Right renal pelvis (tissue), 4 donors: ENCODE data around the gene MAP3K13. TPM values are rescaled to one million over a fixed set of nuclear protein-coding genes. Genes with fewer than 3 reads are reported as not detected.
A peak's percentile ranks its signal among the peaks of the same experiment; 100 is the strongest.
"Not testable (repeated sequence)": the region's sequence is repeated elsewhere in the genome, so short reads cannot be mapped to it uniquely, and the experiment has no call there.

Experiments used
- DNase-seq, 4 donors: peaks; one replicate each; pipeline ENCODE4 v3.0.0-alpha.2; 2013; ENCODE audit warnings: low read depth in 4 of 4, low spot score in 3 of 4, missing footprints in 1 of 4
- polyA plus RNA-seq, 4 donors: library from polyadenylated mRNA; unstranded; fragments of 120-200 nt; gene quantifications; one replicate each; pipeline ENCODE4 v1.2.1, GENCODE V29; 2013; ENCODE audit not compliant: insufficient read length in 4 of 4

The MAP3K13 gene
- polyA plus RNA-seq, 4 donors, result 45.6 to 59.5 (median 54.3) TPM

DNA sequence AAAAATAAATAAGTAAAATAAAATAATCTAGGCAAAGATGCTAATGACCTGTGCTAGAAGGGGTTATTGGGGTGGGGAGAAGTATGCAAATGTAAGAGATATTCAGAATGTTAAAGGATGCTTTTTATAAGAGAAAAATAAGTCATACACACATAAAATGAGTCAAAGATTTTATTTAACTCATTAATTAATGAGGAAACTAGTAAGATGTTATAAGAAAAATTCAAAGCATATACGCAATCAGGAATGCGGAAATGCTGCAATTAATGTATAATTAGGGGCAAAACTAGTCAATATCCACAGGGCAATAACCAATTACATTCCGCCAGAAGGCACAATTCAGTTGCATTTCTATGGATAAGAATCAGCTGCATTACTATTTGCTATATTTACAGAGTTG is 30.1 kb downstream of the MAP3K13 start:
- DNase-seq, result no peak

DNA sequence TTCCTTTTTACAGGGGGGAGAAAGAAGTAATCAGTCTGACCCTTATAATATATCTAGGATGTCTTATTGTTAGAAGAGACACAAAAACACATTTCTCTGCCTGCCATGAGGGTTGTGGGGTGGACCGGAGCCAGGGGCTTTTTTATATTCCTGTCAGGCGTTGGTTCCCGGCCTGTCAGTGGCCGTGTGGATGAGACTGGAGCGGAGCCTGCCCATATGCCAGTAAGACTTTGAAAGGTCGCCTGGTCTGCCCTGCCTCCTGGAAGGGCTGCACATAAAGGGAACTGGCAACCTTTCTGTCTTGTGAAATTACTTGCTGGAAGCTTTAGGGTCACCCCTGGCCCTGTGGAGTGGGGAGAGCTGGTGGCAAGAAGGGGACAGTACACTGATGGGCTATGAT is 34.7 kb downstream of the MAP3K13 start:
- DNase-seq, result no peak

DNA sequence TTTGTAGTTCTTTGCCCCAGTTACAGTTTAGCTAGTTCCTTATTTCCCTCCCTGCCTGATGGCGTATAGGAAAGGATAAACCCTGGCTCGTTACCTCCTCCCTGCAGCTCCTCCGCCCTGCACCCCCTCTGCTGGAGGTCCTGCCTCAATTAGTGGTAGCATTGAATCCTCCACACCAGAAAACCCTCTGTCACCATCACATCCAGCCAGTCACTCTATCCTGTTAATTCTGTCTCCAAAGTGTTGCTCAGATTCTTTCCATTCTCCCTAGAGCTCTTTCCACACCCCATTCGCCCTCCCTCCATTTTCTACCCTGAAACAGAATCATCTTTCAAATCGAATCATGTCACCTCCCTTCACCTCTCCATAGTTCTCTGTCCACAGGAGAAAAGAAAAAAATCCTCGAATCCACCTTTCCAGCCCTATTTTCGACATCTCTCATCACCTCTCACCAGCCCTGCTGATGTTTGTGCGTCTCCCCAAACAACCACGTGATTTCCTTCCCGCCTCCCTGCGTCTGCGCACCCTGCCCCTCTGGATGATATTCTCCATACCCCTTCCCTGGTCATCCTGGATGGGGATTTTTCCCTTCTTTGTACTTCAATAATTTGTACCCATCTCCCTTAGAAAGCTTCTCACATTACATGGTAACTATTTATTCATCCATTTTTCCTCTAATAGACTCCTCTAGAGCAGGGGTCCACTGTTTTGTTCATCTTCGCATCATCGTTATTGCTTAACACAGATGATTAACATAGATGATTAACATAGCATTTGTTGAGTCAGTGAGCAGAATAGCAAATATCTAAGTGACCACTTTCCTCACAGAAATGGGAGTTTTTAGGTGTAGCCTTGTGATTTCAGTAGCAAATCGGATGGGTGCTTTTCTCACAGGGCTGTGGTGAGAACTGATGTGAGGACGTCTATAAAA is 37.1 kb downstream of the MAP3K13 start:
- no peak for DNase-seq

DNA sequence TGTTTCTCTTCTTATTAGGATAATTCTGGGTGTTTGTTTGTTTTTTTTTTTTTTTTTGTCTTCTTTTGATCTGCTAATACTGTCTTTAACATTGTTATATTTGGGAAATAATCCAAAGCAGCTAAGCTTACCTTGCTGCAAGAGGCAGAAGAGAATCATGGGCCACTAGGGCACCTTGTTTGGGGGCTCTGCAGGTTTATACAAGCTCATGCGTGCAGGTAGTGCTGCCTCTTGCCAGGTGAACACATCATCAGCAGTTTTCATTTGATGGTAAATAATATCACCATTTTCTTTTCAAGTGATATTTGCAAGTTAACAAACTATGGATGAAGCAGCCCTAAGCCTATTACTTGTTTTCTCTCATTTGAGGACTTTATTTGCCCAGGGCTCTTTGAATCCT is 37.9 kb downstream of the MAP3K13 start:
- DNase-seq, result peak in 1 of 4 donors; percentile 0

DNA sequence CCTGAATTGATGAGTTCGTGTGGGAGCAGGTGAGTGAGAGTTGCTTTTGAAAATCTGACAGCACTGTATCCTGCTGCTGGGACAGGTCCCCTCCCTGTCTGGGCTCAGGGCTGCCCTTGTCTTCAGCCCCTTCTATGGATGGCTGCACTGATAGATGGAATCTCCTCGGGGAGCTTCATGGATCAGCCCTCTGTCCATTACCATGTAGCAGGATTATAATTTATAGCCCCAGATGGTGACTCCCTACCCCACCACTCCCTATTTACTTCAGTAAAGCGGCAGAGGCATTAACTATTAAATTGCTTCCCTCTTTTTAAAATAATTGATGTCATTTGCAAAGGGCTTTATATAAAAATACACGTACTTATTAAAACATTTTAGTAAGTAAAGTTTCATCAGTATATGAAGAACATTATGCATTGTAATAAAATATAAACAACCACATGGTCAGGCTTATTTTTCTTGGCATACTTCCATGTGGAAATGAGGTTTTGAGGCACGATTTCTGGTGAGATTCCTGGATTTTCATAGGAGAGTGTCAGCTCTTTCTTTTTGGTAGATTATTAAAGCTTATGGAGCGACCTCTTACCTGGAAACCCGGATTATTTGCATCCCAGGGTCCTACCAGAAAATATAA is 38.5 kb downstream of the MAP3K13 start:
- DNase-seq, result peak in 1 of 4 donors; percentile 7

DNA sequence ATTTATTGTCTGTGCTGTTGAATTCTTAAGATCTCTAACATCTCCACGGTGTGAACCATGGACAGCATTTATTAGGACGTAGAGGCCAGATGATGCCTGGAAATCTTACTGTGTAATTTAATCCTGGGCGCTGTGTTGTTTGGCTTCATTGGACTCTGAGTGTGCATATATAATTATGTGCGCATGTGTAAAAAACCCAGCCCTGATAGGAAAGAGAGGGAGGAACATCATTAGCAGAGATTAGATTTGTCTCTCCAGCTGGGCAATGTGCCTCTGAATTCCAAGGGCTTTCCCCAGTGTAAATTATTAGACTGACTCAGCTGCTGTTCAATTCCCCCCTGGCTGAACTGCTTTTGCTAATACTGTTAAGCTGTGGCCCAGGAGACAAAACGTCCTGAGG is 39.6 kb downstream of the MAP3K13 start:
- peak in 3 of 4 donors; percentile 1 to 25 (median 14) for DNase-seq

DNA sequence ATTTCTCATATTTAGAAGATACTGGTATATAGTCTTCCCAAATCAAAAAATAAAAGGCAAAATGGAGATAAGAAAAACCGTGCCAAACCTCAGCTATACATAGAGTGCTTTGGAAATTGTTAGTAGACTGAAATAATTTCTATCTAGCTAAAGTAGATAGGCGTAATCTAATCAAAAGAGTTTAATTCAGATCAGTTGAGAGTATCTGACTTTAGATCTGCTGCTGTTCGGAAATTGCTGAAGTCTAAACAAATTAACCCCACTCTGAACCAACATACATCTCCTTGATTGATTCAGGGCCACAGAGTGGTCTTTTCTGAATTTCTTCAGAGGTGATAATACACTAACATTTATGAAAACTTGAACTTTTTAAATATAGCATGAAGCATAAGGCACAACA is 40.1 kb downstream of the MAP3K13 start:
- DNase-seq, result no peak

DNA sequence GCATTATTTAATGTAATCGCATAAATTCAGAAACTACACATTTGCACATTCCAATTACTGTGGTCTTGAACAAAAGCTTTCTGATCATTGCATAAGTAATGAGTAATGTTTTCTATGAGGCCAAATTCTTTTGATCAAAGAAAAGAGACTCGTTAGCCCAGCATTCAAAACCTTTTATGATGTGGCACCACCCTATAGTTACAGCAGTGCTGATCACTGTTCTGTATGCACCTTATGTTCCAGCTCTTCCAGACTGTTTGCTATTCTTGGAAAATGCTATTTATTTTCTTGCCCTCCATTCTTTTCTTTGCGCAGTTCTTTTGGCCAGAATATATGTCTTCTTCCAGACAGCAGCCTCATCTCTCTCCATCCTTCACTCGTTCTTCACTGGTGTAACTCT is 42.3 kb downstream of the MAP3K13 start:
- no peak for DNase-seq

DNA sequence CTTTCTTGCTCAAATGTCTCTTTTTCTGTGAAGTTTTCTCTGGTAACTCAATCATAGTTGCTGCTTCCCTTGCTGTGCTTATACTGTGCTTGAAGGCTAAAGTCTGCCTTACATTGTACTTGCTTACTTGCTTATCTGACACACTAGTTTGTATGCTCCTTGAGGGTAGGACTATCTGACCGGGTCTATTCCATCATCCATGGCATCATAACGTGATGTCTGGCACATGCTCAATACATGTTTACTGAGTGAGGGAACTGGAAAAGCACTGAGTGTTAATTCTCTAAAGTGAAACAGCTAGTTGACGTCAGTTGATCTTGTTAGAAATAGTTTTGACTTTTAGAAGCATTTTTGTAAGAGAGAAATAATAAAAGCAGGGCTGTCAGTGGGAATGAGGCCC is 42.7 kb downstream of the MAP3K13 start:
- no peak for DNase-seq

DNA sequence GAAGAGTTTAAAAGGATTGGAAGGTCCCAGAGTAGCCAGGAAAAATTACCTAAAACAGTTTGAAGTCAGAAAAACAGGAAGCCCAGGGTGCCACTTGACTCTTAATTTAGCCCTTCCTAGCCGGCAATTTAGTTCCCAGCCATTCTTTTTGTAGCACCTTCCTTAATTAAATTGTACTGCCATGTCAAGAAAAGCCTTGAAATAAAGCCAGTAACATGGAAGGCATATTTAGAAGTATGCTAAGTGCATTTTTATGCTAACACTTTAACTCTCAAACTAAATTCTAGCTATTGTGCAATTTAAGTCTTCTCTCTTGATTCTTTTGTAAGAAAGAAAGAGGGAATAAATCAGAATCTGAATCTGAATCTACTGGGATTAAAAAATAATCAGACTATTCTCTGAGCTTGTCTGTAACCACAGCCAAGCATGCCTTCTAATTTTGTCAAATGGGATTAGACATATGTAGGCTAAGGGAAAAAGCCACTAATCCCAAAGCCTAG is 43.2 kb downstream of the MAP3K13 start:
- no peak for DNase-seq

DNA sequence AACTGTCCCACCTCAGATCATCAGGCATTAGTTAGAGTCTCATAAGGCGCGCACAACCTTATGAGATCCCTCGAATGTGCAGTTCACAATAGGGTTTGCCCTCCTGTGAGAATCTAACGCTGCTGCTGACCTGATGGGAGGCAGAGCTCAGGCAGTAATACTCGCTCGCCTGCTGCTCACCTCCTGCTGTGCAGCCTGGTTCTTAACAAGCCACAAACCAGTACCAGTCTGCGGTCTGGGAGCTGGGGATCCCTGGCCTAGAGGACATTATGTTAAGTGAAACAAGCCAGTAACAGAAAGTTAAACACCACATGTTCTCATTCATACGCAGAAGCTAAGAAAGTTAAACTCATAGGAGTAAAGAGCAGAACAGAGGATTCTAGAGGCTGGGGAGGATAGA is 47.0 kb downstream of the MAP3K13 start:
- no peak for DNase-seq

DNA sequence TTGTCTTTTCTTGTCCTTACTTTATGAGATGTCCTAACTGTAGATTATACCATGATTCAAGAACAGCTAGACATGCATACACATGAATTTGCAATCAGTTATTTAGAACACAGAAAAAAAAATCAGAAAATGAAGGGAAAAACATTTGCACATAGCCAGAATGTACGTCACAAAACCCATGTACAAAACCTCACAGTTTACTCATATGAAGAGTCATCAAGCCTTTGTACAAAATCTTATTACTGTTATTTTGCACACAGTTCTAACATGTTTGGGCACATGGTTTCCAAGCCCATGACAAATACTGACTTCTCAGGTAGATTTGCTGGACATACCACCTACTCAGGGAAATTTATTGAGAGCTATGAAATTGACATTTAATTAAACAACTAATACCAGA is 48.2 kb downstream of the MAP3K13 start:
- DNase-seq, result no peak

DNA sequence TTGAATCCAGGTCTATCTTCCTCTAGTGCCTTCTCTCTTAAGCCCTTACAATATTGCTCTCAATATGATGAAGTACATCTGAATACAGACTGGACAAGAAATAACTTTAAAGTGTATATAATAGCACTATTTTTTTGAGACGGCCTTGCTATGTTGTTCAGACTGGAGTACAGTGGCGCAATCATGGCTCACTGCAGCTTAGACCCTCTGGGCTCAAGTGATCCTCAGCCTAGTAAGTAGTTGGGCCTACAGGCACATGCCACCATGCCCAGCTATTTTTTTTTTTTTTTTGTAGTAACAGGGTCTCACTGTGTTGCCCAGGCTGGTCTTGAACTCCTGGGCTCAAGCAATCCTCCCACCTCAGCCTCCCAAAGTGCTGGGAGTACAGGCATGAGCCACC is 53.6 kb downstream of the MAP3K13 start:
- no peak for DNase-seq

DNA sequence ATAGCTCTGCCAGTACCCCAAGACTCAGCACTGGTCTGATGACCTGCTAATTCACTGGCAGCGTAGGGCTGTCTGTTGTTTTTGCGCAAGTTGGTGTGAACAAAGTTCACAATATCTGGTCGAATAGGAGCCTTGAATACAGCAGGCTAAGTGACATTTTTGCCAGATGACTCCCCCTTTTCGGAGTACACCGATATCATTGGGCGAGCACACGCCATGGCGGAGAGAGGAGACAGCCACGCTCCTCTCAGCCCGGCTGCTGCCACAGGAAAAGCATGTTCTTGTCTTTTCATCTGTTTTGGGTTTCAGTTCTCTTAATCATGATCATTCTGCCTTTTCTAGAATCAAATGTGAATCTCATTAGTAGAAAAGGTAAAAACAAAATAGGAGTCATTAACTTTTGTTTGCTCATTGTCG is 55.6 kb downstream of the MAP3K13 start:
- DNase-seq, result not testable (repeated sequence)

DNA sequence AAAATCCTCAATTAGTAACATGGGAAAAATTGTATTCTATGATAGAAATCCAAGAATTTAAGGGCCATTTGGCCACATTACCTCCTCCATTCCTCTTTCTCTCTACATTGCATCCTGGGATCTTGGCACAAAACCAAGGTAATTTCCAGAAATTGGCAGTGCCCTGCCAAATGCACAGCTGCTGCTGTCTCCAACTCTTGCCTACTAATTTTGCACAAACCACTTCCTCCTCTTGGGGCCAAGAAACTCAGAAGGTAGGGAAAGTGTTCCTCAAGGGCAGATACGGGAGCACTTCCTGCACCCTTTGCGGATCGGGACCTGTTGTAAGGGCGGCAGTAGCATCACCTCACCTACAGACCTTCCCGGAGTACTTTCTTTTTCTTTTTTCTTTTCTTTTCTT is 57.8 kb downstream of the MAP3K13 start:
- DNase-seq, result no peak

DNA sequence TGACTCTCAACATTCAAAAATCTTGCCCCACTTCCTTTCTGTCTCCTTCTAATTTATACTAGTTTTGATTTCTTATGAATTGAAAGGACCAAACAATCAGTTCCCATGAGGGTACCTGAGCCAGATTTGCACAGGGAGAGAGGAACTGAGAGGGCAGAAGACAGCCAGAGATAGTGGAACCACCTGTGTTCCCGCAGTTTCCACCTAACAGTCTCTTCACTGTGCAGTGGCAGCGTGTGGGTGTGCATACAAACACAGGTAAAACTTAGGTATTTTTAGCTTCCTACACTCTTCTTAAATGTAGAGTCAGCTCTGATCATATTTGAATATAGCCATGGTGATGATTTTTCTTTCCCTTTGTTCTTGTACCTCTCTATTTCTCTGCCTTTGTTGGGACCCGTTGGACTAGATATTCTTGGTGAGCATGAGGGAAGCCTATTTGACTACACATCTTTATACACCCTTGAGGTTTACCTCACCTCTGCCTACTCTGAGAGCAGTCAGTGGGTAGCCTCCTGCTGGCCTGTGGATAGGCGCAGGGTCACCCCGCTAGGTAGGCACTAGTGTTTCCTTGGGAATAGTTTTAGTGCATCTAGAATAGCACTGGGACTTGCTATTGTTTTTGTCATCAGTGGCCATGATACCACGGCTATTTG is 58.8 kb downstream of the MAP3K13 start:
- DNase-seq, result no peak

DNA sequence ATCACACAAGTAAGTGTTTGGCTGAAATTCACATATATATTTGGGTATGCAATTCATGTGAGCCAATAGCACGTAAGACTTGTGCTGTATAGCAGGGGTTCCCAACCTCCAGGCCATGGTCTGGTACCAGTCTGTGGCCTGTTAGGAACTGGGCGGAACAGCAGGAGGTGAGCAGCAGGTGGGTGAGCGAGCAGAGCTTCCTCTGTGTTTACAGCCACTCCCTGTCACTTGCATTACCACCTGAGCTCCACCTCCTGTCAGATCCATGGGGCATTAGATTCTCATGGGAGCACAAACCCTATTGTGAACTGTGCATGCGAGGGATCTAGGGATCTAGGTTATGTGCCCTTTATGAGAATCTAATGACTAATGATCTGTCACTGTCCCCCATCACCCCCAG is 59.7 kb downstream of the MAP3K13 start:
- no peak for DNase-seq

DNA sequence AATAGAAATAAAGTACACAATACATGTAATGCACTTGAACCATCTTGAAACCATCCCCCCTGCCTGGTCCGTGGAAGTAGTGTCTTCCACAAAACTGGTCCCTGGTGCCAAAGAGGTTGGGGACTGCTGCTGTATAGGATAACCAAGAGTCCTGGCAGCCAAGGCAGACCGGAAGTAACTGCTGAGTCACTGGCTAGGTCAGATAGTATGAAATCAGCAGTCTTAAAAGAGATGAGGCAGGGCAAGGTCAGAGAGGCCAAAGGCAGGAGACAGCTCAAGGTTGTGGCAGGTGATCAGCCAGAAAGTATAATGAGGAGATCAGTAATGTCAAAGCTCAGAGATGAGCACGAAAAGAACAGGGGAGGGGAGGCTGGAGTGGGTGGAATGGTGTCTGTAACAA is 60.2 kb downstream of the MAP3K13 start:
- no peak for DNase-seq

DNA sequence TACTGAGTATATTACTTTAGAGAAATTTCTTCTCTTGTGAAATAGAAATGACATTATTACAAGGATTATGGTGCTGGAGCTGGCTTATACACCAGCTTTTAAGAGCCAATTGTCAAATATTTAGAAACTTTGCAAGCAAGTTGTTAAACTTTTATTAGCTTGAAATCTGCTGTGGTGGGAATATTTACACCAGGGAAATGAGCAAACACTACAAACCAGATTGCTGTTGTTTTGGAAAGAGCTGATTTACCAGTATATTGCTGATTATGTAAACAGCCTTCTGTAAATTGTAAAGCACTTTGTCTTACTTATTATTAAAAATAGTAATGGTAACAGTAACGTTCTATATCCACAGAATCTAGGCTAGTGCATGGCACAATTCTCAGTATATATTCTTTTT is 61.5 kb downstream of the MAP3K13 start:
- no peak for DNase-seq

DNA sequence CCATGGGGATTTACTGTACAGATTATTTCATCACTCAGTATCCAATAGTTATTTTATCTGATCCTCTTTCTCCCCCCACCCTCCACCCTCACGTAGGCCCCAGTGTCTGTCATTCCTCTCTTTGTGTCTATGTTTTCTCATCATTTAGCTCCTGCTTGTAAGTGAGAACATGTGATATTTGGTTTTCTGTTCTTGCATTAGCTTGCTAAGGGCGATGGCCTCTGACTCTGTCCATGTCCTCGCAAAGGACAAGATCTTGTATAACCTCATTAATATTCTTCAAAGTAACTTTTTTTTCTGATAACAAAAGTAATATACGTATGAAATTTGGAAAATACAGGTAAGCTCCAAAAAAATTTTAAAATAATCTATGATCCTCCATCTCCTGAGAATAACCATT is 67.4 kb downstream of the MAP3K13 start:
- no peak for DNase-seq

DNA sequence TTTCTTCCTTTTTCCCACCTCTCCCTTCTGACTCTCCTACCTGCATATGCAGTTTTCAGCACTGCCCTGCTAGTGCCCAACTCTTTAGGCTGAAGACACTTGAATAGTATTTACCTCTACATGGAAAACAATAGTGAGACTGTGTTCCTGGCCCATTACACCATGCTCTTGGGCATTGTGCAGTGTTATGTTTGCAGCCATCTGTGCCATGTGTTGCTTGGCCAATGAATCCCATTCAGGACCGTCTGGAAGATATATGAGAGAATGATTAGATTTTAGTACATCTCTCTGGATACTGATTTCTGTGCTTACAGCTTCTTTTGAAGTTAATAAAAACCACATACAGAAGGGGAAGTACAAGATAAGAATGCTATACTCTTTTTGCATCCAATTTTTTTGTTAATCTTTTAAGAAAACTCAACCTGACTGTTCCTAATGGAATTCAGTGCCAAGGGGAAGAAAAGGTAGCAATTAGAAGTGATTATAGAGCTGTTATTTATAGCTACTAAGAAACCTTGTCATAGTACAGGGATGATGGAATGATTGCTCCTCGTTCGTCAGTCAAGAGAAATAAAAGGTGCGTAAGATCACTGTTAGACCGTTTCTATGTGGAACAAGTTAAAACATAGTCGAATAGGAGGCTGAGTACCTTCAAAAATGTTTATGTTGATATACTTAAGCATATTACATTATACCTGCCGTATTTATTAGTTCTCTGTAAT is 77.0 kb downstream of the MAP3K13 start:
- no peak for DNase-seq
